HEK293 (cell line): ENCODE results near the gene UNC80.

ENCODE experiments used
- CTCF ChIA-PET: fragments of 350-600 bp; formaldehyde crosslinking; extraction: SDS; loops from one replicate; lab custom pipeline; 2021; ENCODE audit warnings: antibody characterized with exemption; lab: Yijun Ruan, JAX
- POLR2A ChIA-PET: fragments of 300-600 bp; formaldehyde crosslinking; extraction: SDS; loops from one replicate; lab custom pipeline; 2020; ENCODE audit warnings: antibody characterized with exemption, inconsistent platforms; lab: Yijun Ruan, JAX
- H3K27ac ChIP-seq: fragments of 200-500 bp; sonication (Bioruptor generic); 2 replicates; pipeline ENCODE4 v1.5.1; 2014; ENCODE audit warnings: low read depth, low read length, control low read depth, inconsistent platforms; ENCODE audit errors: extremely low read depth
- H3K36me3 ChIP-seq, 2 experiments: fragments of 200-500 bp in 1 of 2; sonication (Bioruptor generic) in 1 of 2; 1 replicate in 1 of 2; 2 replicates in 1 of 2; pipeline ENCODE4 v1.5.1; 2014 to 2017; ENCODE audit warnings: inconsistent platforms in 2 of 2, low read length in 2 of 2; ENCODE audit not compliant: control insufficient read depth in 2 of 2, insufficient read depth in 1 of 2
- H3K4me1 ChIP-seq: fragments of 200-500 bp; sonication (Bioruptor generic); 2 replicates; pipeline ENCODE4 v1.5.1; 2014; ENCODE audit warnings: mild to moderate bottlenecking, low read length, inconsistent platforms; ENCODE audit not compliant: control insufficient read depth, insufficient read depth
- H3K4me3 ChIP-seq: 2 replicates; pipeline ENCODE4 v1.5.1; 2011; ENCODE audit warnings: low read depth, mild to moderate bottlenecking, control low read depth, low read length, moderate library complexity
- H3K9me3 ChIP-seq: fragments of 200-500 bp; sonication (Bioruptor generic); 2 replicates; pipeline ENCODE4 v1.5.1; 2014; ENCODE audit warnings: low read depth, low read length, inconsistent platforms; ENCODE audit not compliant: control insufficient read depth, insufficient read depth
- AEBP2 ChIP-seq: fragments of 450-650 bp; formaldehyde crosslinking; IDR thresholded peaks from 2 replicates; pipeline ENCODE4 v1.5.1; 2016; ENCODE audit warnings: missing biosample characterization, missing genetic modification characterization, borderline replicate concordance
- ATF2 ChIP-seq: fragments of 450-650 bp; formaldehyde crosslinking; IDR thresholded peaks from 2 replicates; pipeline ENCODE4 v1.5.1; 2016; ENCODE audit warnings: missing biosample characterization, missing genetic modification characterization, low read depth
- GLI4 ChIP-seq: fragments of 450-650 bp; formaldehyde crosslinking; IDR thresholded peaks from 2 replicates; pipeline ENCODE4 v1.5.1; 2016; ENCODE audit warnings: missing biosample characterization, missing genetic modification characterization
- PRDM1 ChIP-seq: fragments of 450-650 bp; formaldehyde crosslinking; IDR thresholded peaks from 2 replicates; pipeline ENCODE4; 2016; ENCODE audit warnings: missing biosample characterization, missing genetic modification characterization
- PRDM10 ChIP-seq: fragments of 450-650 bp; formaldehyde crosslinking; IDR thresholded peaks from 2 replicates; pipeline ENCODE4 v1.5.1; 2016; ENCODE audit warnings: missing biosample characterization, missing genetic modification characterization
- ZBTB6 ChIP-seq: fragments of 450-650 bp; formaldehyde crosslinking; IDR thresholded peaks from 2 replicates; pipeline ENCODE4 v1.5.1; 2017; ENCODE audit warnings: missing biosample characterization, missing genetic modification characterization
- ZFHX2 ChIP-seq: fragments of 450-650 bp; formaldehyde crosslinking; conservative IDR thresholded peaks from 2 replicates; pipeline ENCODE4 v1.5.1; 2016; ENCODE audit warnings: missing biosample characterization, missing genetic modification characterization
- ZNF132 ChIP-seq: fragments of 450-650 bp; formaldehyde crosslinking; IDR thresholded peaks from 2 replicates; pipeline ENCODE4 v1.5.1; 2017; ENCODE audit warnings: missing biosample characterization, missing genetic modification characterization, borderline replicate concordance
- ZNF223 ChIP-seq: fragments of 450-650 bp; formaldehyde crosslinking; IDR thresholded peaks from 2 replicates; pipeline ENCODE4 v1.5.1; 2016; ENCODE audit warnings: missing biosample characterization, missing genetic modification characterization
- ZNF488 ChIP-seq: fragments of 450-650 bp; formaldehyde crosslinking; IDR thresholded peaks from 2 replicates; pipeline ENCODE4 v1.5.1; 2016; ENCODE audit warnings: missing biosample characterization, missing genetic modification characterization
- ZNF521 ChIP-seq: fragments of 450-650 bp; formaldehyde crosslinking; IDR thresholded peaks from 2 replicates; pipeline ENCODE4 v1.5.1; 2017; ENCODE audit warnings: missing biosample characterization, mild to moderate bottlenecking, missing genetic modification characterization
- ZNF548 ChIP-seq: fragments of 450-650 bp; formaldehyde crosslinking; IDR thresholded peaks from 2 replicates; pipeline ENCODE4 v1.5.1; 2016; ENCODE audit warnings: missing biosample characterization, missing genetic modification characterization
- ZNF549 ChIP-seq: fragments of 450-650 bp; IDR thresholded peaks from 2 replicates; pipeline ENCODE4 v1.5.1; 2018; ENCODE audit warnings: missing biosample characterization, missing genetic modification characterization, mild to moderate bottlenecking, inconsistent platforms, moderate library complexity
- ZNF596 ChIP-seq: fragments of 450-650 bp; IDR thresholded peaks from 2 replicates; pipeline ENCODE4 v1.5.0; 2018; ENCODE audit warnings: missing biosample characterization, mild to moderate bottlenecking, missing genetic modification characterization, moderate library complexity
- ZNF776 ChIP-seq: fragments of 450-650 bp; formaldehyde crosslinking; IDR thresholded peaks from 2 replicates; pipeline ENCODE4 v1.5.0; 2017; ENCODE audit warnings: missing biosample characterization, missing genetic modification characterization, borderline replicate concordance
- ZSCAN5A ChIP-seq: fragments of 450-650 bp; formaldehyde crosslinking; IDR thresholded peaks from 2 replicates; pipeline ENCODE4 v1.5.1; 2016; ENCODE audit warnings: missing biosample characterization, missing genetic modification characterization

UNC80 gene

GRCh38 chr2:209823484-209823883, 51.9 kb downstream of the UNC80 start (continued):
- TF ChIP-seq ZNF488 (tag by site-specific recombination), result no peak
- no peak for TF ChIP-seq ZFHX2 (tag by site-specific recombination)
- TF ChIP-seq ZNF549 (tag by site-specific recombination), result no peak
- no peak for TF ChIP-seq ZNF223
- no peak for TF ChIP-seq ZNF548 (tag by site-specific recombination)
- TF ChIP-seq PRDM1 (tag by site-specific recombination), result no peak
- TF ChIP-seq ZNF132 (tag by site-specific recombination), result no peak
- TF ChIP-seq ZNF596 (tag by site-specific recombination), result no peak

GRCh38 chr2:209824391-209824790, 52.8 kb downstream of the UNC80 start:
- Histone ChIP-seq H3K4me1 (no peaks in the 10 kb centered on the region), H3K4me3 (no peak overlapping the region), H3K9me3 (no peaks in the 10 kb centered on the region), H3K27ac (no peak overlapping the region)
- CTCF ChIA-PET, result interaction anchor here (0.6 kb wide), 1 partner anchor 130 kb away, joined by 5 read pairs; no protein-coding TSS in a partner anchor
- no peak for TF ChIP-seq ZNF548 (tag by site-specific recombination)
- TF ChIP-seq, all 188 proteins: peak for 0
- H3K36me3 ChIP-seq, result no peaks in the 10 kb centered on the region
- POLR2A ChIA-PET, result no interaction called here

GRCh38 chr2:209830722-209831465, 59.3 kb downstream of the UNC80 start:
- POLR2A ChIA-PET, result no interaction called here
- no peak for TF ChIP-seq ZSCAN5A (tag by site-specific recombination)
- no peak for TF ChIP-seq AEBP2 (tag by site-specific recombination)
- no peak for TF ChIP-seq GLI4 (tag by site-specific recombination)
- TF ChIP-seq ZNF521 (tag by site-specific recombination), result no peak
- TF ChIP-seq PRDM10, result no peak
- TF ChIP-seq ATF2, result no peak
- no peak for TF ChIP-seq ZNF776
- no peak for TF ChIP-seq ZBTB6 (tag by site-specific recombination)
- TF ChIP-seq, all 188 proteins: peak for 0
- Histone ChIP-seq H3K4me3 (no peak overlapping the region), H3K9me3 (no peaks in the 10 kb centered on the region), H3K27ac (no peak overlapping the region), H3K4me1 (no peaks in the 10 kb centered on the region), H3K36me3 (no peaks in the 10 kb centered on the region)
- CTCF ChIA-PET, result no interaction called here
